HG03108 (cell line): Measurements from ENCODE around the gene OXTR.

Experiments used
- ATAC-seq: cut with Tn5 transposase; IDR thresholded peaks from one replicate; pipeline ENCODE4 v1.9.1; 2021; ENCODE audit warnings: moderate library complexity; ENCODE audit not compliant: unreplicated experiment

Gene OXTR

GRCh38 chr3:8767667-8768363 is 1.6 kb downstream of the OXTR start:
- ATAC-seq: peak; percentile 47

GRCh38 chr3:8767256-8767666 is 2.2 kb downstream of the OXTR start:
- no peak for ATAC-seq

GRCh38 chr3:8766148-8766547 is 3.3 kb downstream of the OXTR start:
- no peak for ATAC-seq

DNA sequence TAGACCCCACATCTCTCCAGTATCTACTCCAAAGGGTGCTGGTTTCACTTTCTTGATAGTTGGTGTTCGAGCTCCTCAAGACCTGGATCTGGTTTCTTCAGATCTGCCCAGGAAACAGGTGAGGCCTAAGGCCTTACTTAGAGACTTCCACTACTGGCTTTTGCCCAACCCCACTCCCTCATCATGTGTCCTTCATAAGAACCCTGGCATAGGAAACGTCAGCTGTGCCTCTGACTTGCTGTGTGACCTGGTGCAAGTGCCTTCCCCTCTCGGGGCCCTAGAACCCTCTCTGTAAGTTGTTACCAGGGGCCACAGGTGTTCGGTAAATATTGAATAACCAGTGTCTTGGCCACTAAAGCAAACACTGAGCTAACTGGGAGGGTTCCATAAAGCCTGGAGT is 3.9 kb downstream of the OXTR start:
- ATAC-seq: no peak

GRCh38 chr3:8764528-8764927 is 4.9 kb downstream of the OXTR start:
- no peak for ATAC-seq

DNA sequence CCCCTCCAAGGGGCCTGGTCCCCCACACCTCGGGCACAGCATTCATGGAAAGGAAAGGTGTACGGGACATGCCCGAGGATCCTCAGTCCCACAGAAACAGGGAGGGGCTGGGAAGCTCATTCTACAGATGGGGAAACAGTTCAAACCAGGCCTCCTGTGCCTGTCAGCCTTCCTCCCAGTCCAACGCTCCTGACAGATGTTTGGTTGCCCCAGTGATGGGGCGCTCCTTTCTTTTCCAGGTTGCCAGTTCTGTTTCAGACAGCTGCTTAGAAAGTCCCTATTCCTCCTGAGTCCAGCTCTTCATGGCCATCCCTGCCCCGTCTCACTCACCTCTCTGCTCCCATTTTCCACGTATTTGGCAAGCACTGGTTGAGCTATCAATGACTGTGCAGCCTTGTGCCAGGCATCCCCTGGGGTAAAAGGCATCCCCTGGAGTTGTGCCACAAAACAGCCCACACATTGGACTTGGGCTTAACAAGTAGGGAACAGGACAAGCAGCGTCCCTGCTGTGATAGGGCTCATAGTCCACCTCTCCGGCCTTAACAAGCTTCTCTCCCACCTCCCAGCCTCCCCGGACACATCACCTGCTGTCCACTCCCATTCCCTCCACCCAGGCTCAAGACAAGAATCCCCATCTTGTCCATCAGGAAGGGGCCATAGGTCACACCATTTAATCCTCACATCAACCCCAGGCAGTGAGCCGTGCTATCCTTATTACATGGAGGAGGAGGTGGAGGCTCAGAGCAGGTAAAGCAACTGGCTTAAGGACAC is 6.6 kb downstream of the OXTR start:
- no peak for ATAC-seq

DNA sequence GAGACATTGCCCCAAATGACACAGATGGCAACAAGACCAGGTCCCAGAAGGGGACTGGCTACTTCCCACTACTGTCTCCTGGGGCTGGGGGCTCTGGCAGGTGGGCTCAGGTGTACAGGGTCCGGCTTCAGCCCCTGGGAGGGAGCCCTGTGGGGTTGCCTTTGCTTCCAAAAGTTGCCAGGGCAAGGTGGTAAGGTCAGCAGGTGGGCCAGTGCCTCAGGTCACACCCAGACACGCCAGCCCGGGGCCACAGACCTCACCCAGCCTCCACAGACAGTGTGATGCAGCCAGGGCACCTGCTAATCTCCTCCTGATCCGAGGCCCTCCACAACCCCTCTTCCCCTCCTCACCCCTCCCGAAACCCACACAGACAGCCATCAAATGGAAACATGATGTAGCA is 7.5 kb downstream of the OXTR start:
- ATAC-seq: no peak

DNA sequence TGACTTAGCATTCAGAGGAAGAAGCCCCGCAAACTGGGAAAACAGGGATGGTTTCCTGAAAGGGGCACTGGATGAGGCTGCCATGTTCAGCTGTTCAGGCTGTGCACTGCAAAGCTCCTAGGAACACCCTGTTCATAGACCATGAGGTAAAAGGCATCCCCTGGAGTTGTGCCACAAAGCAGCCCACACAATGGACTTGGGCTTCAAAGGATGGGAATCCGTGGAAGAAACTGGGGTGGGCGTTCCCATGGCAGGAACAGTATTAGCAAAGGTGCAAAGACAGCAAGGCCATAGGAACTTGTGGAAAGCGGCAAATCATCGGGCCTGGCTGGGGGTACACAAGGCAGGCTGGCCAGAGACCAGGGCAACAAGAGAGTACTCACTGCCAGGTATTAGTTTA is 8.9 kb downstream of the OXTR start:
- ATAC-seq: no peak

- no peak for ATAC-seq
Measured at GRCh38 chr3:8760091-8760490, 9.3 kb downstream of the OXTR start.

GRCh38 chr3:8759038-8759707 is 10.2 kb downstream of the OXTR start:
- no peak for ATAC-seq

DNA sequence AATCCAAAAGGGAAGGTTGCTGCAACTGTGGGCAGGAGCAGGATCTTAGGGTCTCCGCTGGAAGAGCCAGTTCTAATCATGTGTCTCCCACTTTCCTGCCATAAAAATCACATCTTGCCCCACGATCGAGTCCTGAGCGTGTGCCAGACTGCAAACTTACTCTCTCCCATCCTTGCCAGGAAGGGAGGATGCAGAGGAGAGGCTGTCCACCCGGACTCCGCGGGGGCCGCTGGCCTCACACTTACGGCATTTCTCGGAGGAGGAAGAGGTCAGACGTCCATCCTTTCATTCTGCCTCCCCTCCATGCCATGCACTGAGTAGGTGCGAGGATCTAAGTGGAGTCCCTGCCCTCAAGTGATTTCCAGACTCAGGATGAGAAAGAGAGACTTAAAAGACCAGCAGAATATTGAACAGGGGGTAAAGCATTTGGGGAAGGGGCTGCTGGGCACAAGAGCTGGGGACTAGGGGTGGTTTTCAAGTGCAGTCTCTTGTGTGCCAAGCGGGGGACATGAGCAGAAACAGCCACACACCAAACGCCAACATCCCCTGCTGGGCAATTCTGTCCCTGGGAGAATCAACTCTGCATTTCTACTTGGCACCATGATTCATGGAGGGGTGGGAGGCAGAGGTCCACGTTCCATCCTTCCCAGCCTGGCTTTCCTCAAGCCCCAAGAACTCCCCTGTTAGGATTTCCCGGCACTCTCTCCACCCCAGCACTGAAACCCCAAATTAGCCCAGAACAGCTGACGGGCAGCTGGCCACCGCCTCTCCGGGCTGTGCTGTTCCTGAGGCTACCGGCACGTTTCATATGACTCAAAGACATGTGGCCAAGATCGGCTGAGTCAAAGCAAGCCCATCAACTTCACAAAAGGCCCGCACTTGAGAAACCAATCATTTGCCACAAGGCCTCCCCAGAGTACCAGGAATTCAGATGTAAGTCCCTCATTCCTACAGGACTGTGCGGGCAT is 11.6 kb downstream of the OXTR start:
- ATAC-seq: no peak

- no peak for ATAC-seq
Measured at GRCh38 chr3:8756671-8757070, 12.7 kb downstream of the OXTR start.

- ATAC-seq: no peak
Measured at GRCh38 chr3:8755564-8756237, 13.7 kb downstream of the OXTR start.

- no peak for ATAC-seq
Measured at GRCh38 chr3:8755097-8755496, 14.3 kb downstream of the OXTR start.

- no peak for ATAC-seq
Measured at GRCh38 chr3:8752832-8753231, 16.6 kb downstream of the OXTR start.

DNA sequence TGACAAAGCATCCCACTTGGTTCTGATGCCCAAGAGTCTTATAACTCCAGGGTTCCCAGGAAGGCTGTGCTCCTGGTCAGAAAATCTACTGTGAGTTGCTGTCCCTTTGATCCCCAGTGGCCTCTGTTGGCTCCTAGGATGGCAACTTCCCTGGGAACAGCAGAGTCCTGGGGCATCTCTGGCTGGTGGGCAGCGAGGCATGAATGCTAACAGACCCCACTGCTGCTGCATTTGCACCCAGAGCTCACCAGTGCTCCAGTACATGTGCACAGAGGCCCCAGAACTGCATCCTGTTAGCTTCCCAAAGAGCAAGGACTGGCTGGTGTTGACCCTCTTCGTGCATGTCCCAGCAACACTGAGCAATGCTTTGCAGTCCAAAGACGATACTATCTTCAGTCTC is 20.1 kb downstream of the OXTR start:
- ATAC-seq: no peak

- no peak for ATAC-seq
Measured at GRCh38 chr3:8746780-8747345, 22.6 kb downstream of the OXTR start.

GRCh38 chr3:8745619-8746370 is 23.6 kb downstream of the OXTR start:
- no peak for ATAC-seq

- no peak for ATAC-seq
Measured at GRCh38 chr3:8743911-8744310, 25.5 kb downstream of the OXTR start.
